CD4-positive, alpha-beta T cell (primary cell): Measurements from ENCODE around the gene EIF1AD. TPM values are rescaled to one million over a fixed set of nuclear protein-coding genes. Genes with fewer than 3 reads are reported as not detected.
"Not testable (repeated sequence)": the region's sequence is repeated elsewhere in the genome, so short reads cannot be mapped to it uniquely, and the experiment has no call there.

Experiments
- ATAC-seq: fragments of 200-7000 bp; cut with Tn5 transposase; one replicate; pipeline ENCODE4 v1.10.0; 2022; ENCODE audit warnings: mild to moderate bottlenecking; ENCODE audit not compliant: poor library complexity
- CTCF ChIA-PET: fragments of 350-600 bp; sonication (Branson Sonifier 250); formaldehyde crosslinking; loops from one replicate; lab custom pipeline; 2021; ENCODE audit warnings: antibody characterized with exemption, inconsistent platforms; lab: Charles Lee
- POLR2A ChIA-PET: fragments of 350-600 bp; sonication (Branson Sonifier 250); formaldehyde crosslinking; loops from one replicate; lab custom pipeline; 2021; ENCODE audit warnings: antibody characterized with exemption, inconsistent platforms; lab: Charles Lee
- DNase-seq, 14 experiments: peaks; one replicate each; pipeline ENCODE4 v3.0.0-alpha.2; 2013 to 2020; ENCODE audit warnings: mixed read lengths in 2 of 14
- H3K27ac ChIP-seq, 2 donors: one replicate each; pipeline versions ENCODE4 v1.5.1 to v1.7.0; 2013; ENCODE audit warnings: low read length in 2 of 2, low read depth in 1 of 2, mild to moderate bottlenecking in 1 of 2
- H3K27me3 ChIP-seq, 2 experiments: 1 replicate in 1 of 2; 2 replicates in 1 of 2; pipeline versions ENCODE4 v1.6.1 to v1.7.0; 2013; ENCODE audit warnings: low read length in 2 of 2, control low read depth in 1 of 2, mild to moderate bottlenecking in 1 of 2, moderate library complexity in 1 of 2; ENCODE audit not compliant: insufficient read depth in 2 of 2, control insufficient read depth in 1 of 2
- H3K36me3 ChIP-seq: one replicate; pipeline ENCODE4 v1.6.1; 2013; ENCODE audit warnings: low read length, control low read depth; ENCODE audit not compliant: insufficient read depth
- H3K4me1 ChIP-seq: one replicate; pipeline ENCODE4 v1.6.1; 2013; ENCODE audit warnings: low read length, control low read depth; ENCODE audit not compliant: insufficient read depth
- H3K4me3 ChIP-seq: one replicate; pipeline ENCODE4 v1.5.1; 2013; ENCODE audit warnings: mild to moderate bottlenecking, low read length, moderate library complexity
- H3K9me3 ChIP-seq, 2 experiments: 1 replicate in 1 of 2; 2 replicates in 1 of 2; pipeline versions ENCODE4 v1.6.1 to v1.7.0; 2013; ENCODE audit warnings: low read length in 2 of 2, mild to moderate bottlenecking in 2 of 2, control low read depth in 1 of 2, moderate library complexity in 1 of 2; ENCODE audit not compliant: control insufficient read depth in 1 of 2, insufficient read depth in 1 of 2
- H3K27ac Mint-ChIP-seq: one replicate; pipeline ENCODE4 v1.8.0; 2020; ENCODE audit warnings: mixed read lengths
- H3K27me3 Mint-ChIP-seq: one replicate; pipeline ENCODE4 v1.8.0; 2021; ENCODE audit warnings: mixed read lengths
- H3K36me3 Mint-ChIP-seq: one replicate; pipeline ENCODE4 v1.8.0; 2021; ENCODE audit warnings: low read depth, mixed read lengths
- H3K4me1 Mint-ChIP-seq: one replicate; pipeline ENCODE4 v1.8.0; 2021; ENCODE audit warnings: low read depth, mixed read lengths
- H3K4me3 Mint-ChIP-seq: one replicate; pipeline ENCODE4 v1.8.0; 2020; ENCODE audit warnings: mild to moderate bottlenecking, mixed read lengths
- H3K9me3 Mint-ChIP-seq: one replicate; pipeline ENCODE4 v1.8.0; 2020; ENCODE audit warnings: mixed read lengths
- CTCF ChIP-seq: fragments of 200-600 bp; IDR thresholded peaks from one replicate; pipeline ENCODE4 v1.8.0; 2022; ENCODE audit warnings: antibody characterized with exemption, mild to moderate bottlenecking
- intact Hi-C, 2 experiments: fragments of 100-400 bp; cut with DNase I in 1 of 2; cut with micrococcal nuclease in 1 of 2; formaldehyde crosslinking; loops; one replicate each; pipeline versions ENCODE4 v1.15.1 to v1.9.0; 2023 to 2025; cut with DNase I, micrococcal nuclease
- total RNA-seq, 174 experiments: library from RNA in 2 of 174; stranded (reverse) in 2 of 174; gene quantifications; one replicate each; pipeline ENCODE4 v1.2.3 and lab custom pipeline; 2021 to 2026

Gene EIF1AD
- total RNA-seq, 2 experiments from 2014 or later = 88.2 to 94.1 TPM

DNA sequence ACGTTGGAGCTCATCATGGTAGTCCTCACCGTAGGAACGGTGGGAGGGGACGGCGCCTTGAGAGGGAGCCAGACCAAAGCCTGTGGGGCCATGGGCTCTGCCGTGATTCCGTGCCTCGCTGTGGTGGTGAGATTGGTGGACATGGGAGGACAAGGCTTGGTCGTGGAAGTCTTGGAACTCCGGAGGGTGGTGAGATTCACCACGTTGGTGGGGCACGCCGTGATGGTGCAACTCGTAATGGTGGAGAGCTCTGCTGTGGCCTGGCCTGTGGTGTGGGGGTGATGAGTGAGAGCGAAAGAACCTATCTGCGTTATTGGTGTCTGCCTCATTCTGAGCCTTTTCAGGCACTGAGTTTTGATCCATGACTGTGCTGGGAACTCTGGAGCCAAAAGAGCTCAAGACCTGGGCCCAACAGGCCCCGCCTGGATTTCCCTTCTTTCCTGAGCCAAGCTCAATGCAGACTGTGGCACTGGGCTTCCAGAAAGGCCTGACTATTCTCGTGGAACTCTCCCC is 24.1 kb upstream of the EIF1AD start, which contains the start of gene CATSPER1:
CATSPER1 (minus strand) TSS at position 463 of the 513 bp plus-strand sequence; CDS start at position 363, 100 bp downstream.
- no peak within 1 kb of the TSS for H3K4me3 ChIP-seq
- POLR2A ChIA-PET = no interaction called here
- peaks cover 5% of the 10 kb centered on the region for H3K4me1 Mint-ChIP-seq
- no peak within 1 kb of the TSS for H3K27ac ChIP-seq
- DNase-seq = no peak
- H3K27me3 Mint-ChIP-seq = peaks cover 7% of the 10 kb centered on the region
- no peaks in the 10 kb centered on the region for H3K36me3 Mint-ChIP-seq
- H3K36me3 ChIP-seq = no peaks in the 10 kb centered on the region
- no peaks in the 10 kb centered on the region for H3K27me3 ChIP-seq
- ATAC-seq = no peak
- H3K9me3 ChIP-seq = no peaks in the 10 kb centered on the region
- no peaks in the 10 kb centered on the region for H3K9me3 Mint-ChIP-seq
- CTCF ChIA-PET = no interaction called here
- TF ChIP-seq CTCF = no peak
- no peak within 1 kb of the TSS for H3K27ac Mint-ChIP-seq
- H3K4me3 Mint-ChIP-seq = no peak within 1 kb of the TSS
- intact Hi-C loops = no loop called here
- H3K4me1 ChIP-seq = peaks cover 18% of the 10 kb centered on the region

DNA sequence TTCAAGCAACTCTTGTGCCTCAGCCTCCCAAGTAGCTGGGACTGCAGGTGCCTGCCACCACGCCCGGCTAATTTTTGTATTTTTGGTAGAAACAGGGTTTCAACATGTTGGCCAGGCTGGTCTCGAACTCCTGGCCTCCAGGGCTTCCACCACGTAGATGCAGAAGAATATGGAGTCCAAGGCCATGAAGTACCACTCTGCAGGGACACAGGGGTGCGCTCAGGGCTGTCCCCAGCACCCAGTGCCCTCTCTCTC is 21.2 kb upstream of the EIF1AD start:
- CTCF ChIA-PET = interaction anchor here (1.2 to 1.5 kb wide), 6 partner anchors 21 to 138 kb away, joined by 3 to 14 read pairs (median 6); partner anchors contain the start of genes BANF1 and EIF1AD

GRCh38 chr11:66022401-66023185 is 20.6 kb upstream of the EIF1AD start:
- Mint-ChIP-seq H3K27me3 (peaks cover 7% of the 10 kb centered on the region), H3K4me3 (no peak overlapping the region), H3K27ac (no peak overlapping the region), H3K4me1 (peaks cover 5% of the 10 kb centered on the region), H3K9me3 (no peaks in the 10 kb centered on the region), H3K36me3 (no peaks in the 10 kb centered on the region)
- no peaks in the 10 kb centered on the region for H3K9me3 ChIP-seq
- no peaks in the 10 kb centered on the region for H3K36me3 ChIP-seq
- TF ChIP-seq CTCF = peak; percentile 90
- H3K27me3 ChIP-seq = no peaks in the 10 kb centered on the region
- H3K4me1 ChIP-seq = peaks cover 20% of the 10 kb centered on the region
- H3K27ac ChIP-seq = no peak overlapping the region
- POLR2A ChIA-PET = interaction anchor here (0.9 to 1.2 kb wide), 3 partner anchors 20 to 132 kb away, joined by 3 read pairs; partner anchors contain the start of genes BANF1, CCDC85B and SF3B2
- CTCF ChIA-PET = interaction anchor here (0.6 to 1.6 kb wide), 22 partner anchors 8 to 311 kb away, joined by 3 to 14 read pairs (median 4); partner anchors contain the start of genes BANF1, CCDC85B, CST6 and EIF1AD
- no peak overlapping the region for H3K4me3 ChIP-seq
- peak; percentile 50 to 86 (median 70) for DNase-seq
- peak; percentile 98 for ATAC-seq
- intact Hi-C loops = loop anchor here in 1 of 2 experiments (1.0 kb wide), 1 partner anchor 33 kb away; no protein-coding TSS in a partner anchor

More for the DNA sequence above, 21.2 kb upstream of the EIF1AD start:
- H3K36me3 ChIP-seq, H3K27ac Mint-ChIP-seq, H3K4me3 ChIP-seq, DNase-seq, H3K4me1 Mint-ChIP-seq, H3K9me3 ChIP-seq, H3K27me3 Mint-ChIP-seq, H3K36me3 Mint-ChIP-seq, intact Hi-C loops, ATAC-seq, H3K27ac ChIP-seq, H3K27me3 ChIP-seq, H3K4me3 Mint-ChIP-seq, H3K9me3 Mint-ChIP-seq: not testable (repeated sequence)
- H3K4me1 ChIP-seq = peaks cover 20% of the 10 kb centered on the region
- POLR2A ChIA-PET = interaction anchor here (1.2 kb wide), 1 partner anchor 20 kb away, joined by 3 read pairs; the partner anchor contains the start of gene BANF1
